Tibial artery (tissue), 4 donors: ENCODE data around the gene NOS3.

Source experiments
- DNase-seq, 2 donors: peaks; one replicate each; pipeline ENCODE4 v3.0.0-alpha.2; 2019
- H3K27ac ChIP-seq, 2 donors: fragments of 200-600 bp; sonication (generic) in 1 of 2; 1 replicate in 1 of 2; 2 replicates in 1 of 2; pipeline ENCODE4 v1.5.1; 2018 to 2019; ENCODE audit warnings: mild to moderate bottlenecking in 1 of 2
- H3K27me3 ChIP-seq, 2 donors: fragments of 200-600 bp; sonication (generic) in 1 of 2; one replicate each; pipeline versions ENCODE4 v1.5.1 to v1.6.0; 2016 to 2019
- H3K36me3 ChIP-seq, 3 donors: fragments of 200-600 bp; sonication (generic) in 2 of 3; one replicate each; pipeline ENCODE4 v1.5.1; 2016 to 2019; ENCODE audit warnings: mild to moderate bottlenecking in 2 of 3
- H3K4me1 ChIP-seq, 4 donors: fragments of 200-600 bp; sonication (generic) in 2 of 4; 1 replicate in 3 of 4; 2 replicates in 1 of 4; pipeline ENCODE4 v1.5.1; 2016 to 2019
- H3K4me3 ChIP-seq, 2 donors: fragments of 200-600 bp; sonication (generic) in 1 of 2; 1 replicate in 1 of 2; 2 replicates in 1 of 2; pipeline ENCODE4 v1.5.1; 2018 to 2019; ENCODE audit warnings: mild to moderate bottlenecking in 2 of 2
- H3K9me3 ChIP-seq, 3 donors: fragments of 200-600 bp; sonication (generic) in 1 of 3; one replicate each; pipeline ENCODE4 v1.5.1; 2016 to 2019
- CTCF ChIP-seq, 2 experiments: fragments of 200-600 bp in 1 of 2; fragments of 450-650 bp in 1 of 2; IDR thresholded peaks; one replicate each; pipeline ENCODE4 v1.5.1; 2017 to 2019; ENCODE audit warnings: antibody characterized with exemption in 2 of 2, mild to moderate bottlenecking in 1 of 2, moderate library complexity in 1 of 2
- intact Hi-C: fragments of 100-400 bp; cut with DNase I; formaldehyde crosslinking; loops from one replicate; pipeline ENCODE4 v1.15.0; 2023; ENCODE audit warnings: low total_unique reads

NOS3 gene

DNA sequence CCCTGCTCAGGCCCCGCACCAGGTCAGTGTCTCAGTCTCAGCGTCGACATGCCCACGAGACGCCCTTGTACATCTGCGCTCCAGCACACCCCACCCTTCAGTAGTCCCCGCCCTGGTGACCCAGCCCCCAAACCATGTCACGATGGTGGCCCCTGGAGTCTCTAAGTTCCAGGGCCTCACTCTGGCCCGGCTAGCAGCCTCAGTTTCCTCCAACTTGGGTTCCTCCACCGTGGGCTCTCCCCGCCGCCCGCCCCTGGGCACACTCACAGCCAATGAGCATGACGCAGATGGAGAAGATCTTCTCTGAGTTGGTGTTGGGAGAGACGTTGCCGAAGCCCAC, 39.7 kb upstream of the NOS3 start:
- intact Hi-C loops = no loop called here
- H3K9me3 ChIP-seq = no peaks in the 10 kb centered on the region
- no peak overlapping the region for H3K4me3 ChIP-seq
- H3K4me1 ChIP-seq = peaks cover 0 to 23% (median 18%) of the 10 kb centered on the region in 4 donors
- TF ChIP-seq CTCF (IDR thresholded peaks at IDR 0.05) = no peak
- H3K27me3 ChIP-seq = peaks cover 0 to 77% of the 10 kb centered on the region in 2 donors
- H3K27ac ChIP-seq = no peak overlapping the region
- DNase-seq = no peak
- H3K36me3 ChIP-seq = no peaks in the 10 kb centered on the region

DNA sequence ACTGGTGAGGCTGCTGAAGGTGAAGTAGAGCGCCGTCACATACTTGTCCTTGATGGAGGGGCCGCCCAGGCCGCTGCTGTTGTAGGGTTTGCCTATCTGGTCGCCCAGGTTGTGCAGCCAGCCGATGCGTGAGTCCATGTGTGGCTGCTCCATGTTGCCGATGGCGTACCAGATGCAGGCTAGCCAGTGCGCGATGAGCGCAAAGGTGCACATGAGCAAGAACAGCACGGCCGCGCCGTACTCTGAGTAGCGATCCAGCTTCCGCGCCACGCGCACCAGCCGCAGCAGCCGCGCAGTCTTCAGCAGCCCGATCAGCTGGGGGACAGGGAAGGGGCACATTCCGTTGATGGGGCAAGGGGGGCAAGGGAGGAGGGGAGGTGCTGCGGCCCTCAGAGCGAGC, 39.3 kb upstream of the NOS3 start:
- intact Hi-C loops = no loop called here
- peaks cover 0 to 79% of the 10 kb centered on the region in 2 donors for H3K27me3 ChIP-seq

DNA sequence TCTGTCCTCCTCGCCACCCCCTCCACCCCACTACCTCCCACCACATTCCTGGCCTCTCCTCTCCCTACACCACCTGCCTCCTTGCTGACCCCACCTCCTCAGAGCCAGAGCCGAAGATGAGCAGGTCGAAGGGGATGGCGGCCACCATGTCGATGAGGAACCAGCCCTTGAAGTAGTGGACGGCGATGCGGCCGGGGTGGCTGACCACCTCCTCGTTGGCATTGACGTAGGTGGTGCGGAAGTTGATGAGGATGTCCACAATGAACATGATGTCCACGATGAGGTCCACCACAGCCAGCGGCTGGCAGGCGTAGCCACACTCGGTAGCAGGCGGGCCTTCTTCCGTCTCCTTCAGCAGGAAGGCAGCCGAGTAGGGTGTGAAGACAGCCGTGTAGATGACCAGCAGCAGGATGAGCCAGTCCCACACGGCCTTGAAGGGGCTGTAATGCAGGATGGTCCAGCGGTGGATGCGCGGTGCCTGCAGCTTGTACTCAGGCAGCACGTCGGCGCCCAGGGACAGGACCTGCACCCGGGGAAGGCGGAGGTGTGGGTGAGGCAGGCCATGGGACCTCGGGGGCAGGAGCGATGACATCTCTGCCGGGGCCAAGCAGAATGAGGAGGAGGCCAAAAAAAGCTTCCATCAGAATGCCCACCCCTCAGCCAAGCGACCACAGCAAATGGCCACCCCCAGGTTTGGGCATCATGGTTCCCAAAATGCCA, 38.3 kb upstream of the NOS3 start:
- DNase-seq = no peak
- Histone ChIP-seq H3K9me3 (no peaks in the 10 kb centered on the region), H3K4me1 (peaks cover 0 to 20% (median 18%) of the 10 kb centered on the region in 4 donors), H3K27me3 (peaks cover 0 to 77% of the 10 kb centered on the region in 2 donors), H3K4me3 (no peak overlapping the region), H3K36me3 (no peaks in the 10 kb centered on the region), H3K27ac (no peak overlapping the region)
- TF ChIP-seq CTCF (IDR thresholded peaks at IDR 0.05) = no peak
- intact Hi-C loops = no loop called here

More for the DNA sequence above, 39.3 kb upstream of the NOS3 start:
- Histone ChIP-seq H3K9me3 (no peaks in the 10 kb centered on the region), H3K4me3 (no peak overlapping the region), H3K4me1 (peaks cover 0 to 20% (median 18%) of the 10 kb centered on the region in 4 donors), H3K36me3 (no peaks in the 10 kb centered on the region), H3K27ac (no peak overlapping the region)
- no peak for TF ChIP-seq CTCF (IDR thresholded peaks at IDR 0.05)
- no peak for DNase-seq

- no peak for DNase-seq
- no peak for TF ChIP-seq CTCF (IDR thresholded peaks at IDR 0.05)
- Histone ChIP-seq H3K9me3 (no peaks in the 10 kb centered on the region), H3K4me1 (peaks cover 0 to 20% (median 18%) of the 10 kb centered on the region in 4 donors), H3K27me3 (peaks cover 0 to 77% of the 10 kb centered on the region in 2 donors), H3K4me3 (no peak overlapping the region), H3K36me3 (no peaks in the 10 kb centered on the region), H3K27ac (no peak overlapping the region)
- intact Hi-C loops = no loop called here
Measured at GRCh38 chr7:150953061-150953997, 37.5 kb upstream of the NOS3 start.

DNA sequence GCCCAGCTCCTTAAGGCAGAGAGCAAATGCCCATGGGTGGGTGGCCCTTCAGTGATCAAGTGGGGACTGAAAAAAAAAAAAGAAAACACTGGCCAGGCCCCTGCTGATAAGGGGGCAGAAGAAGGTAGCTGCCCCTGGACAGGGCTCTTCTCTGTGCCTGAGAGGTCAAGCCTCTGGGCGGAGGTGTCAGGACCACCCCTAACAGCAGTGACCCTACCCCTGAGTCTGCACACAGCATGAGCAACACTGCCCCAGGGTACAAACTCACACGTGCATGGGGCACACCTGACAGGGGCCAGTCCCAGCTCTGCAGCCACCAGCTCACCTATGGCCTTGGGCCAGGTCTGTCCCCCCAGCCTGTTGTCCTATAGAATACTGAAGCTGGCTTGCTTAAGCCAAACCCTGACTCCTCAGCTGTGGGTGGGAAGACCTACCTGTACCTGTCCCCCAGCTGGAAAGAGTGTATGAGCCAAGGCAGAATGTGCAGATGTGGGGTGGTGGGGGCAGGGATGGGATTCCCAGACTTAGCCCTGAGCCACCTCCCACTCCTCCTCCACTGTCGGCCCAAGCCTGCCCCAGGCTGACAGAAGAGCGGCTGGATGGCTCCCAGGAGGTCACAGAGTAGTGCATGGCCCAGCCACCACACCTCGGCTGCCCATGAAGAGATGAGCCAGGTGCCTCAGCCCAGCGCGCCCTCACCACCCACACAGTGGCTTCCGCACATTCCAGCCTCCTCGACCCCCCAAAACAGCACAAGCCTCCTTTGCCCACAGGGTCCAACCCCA, 36.4 kb upstream of the NOS3 start:
- Histone ChIP-seq H3K27me3 (peaks cover 0 to 79% of the 10 kb centered on the region in 2 donors), H3K27ac (no peak overlapping the region), H3K36me3 (no peaks in the 10 kb centered on the region), H3K9me3 (no peaks in the 10 kb centered on the region), H3K4me1 (peaks cover 0 to 20% (median 18%) of the 10 kb centered on the region in 4 donors), H3K4me3 (peak overlapping the region; percentile 13 to 45)
- no peak for TF ChIP-seq CTCF (IDR thresholded peaks at IDR 0.05)
- no peak for DNase-seq
- intact Hi-C loops = no loop called here
